ENCODE measurements around the gene PTGFRN. TPM values are rescaled to one million over a fixed set of nuclear protein-coding genes. Genes with fewer than 3 reads are reported as not detected.

Gene PTGFRN
- total RNA-seq, 2 experiments from 2014 or later = not detected

DNA sequence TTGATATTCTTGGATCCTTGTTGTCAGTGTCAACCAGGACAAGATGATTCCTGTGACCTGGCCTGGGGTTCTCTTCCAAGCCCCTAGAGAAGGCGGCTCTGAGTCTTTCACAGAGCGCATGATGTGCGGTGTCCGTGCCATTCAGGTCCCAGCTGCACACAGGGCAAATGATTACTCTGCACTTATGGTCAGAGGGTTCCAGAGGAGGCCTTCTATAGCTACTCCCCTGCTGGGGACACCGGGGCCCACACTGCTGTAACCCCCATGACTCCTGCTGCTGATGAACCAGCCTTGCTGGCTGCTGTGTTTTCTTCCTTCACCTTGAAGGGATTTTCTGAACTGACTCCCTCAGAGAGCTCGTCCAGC is 1.5 kb downstream of the PTGFRN start:
- Histone ChIP-seq H2AFZ (ENCODE audit: low read length) (no peak overlapping the region), H3K4me2 (ENCODE audit: low read length) (no peak overlapping the region), H3K9me3 (ENCODE audit: low read length) (no peaks in the 10 kb centered on the region), H3K27ac (ENCODE audit: low read depth, low read length, poor library complexity, severe bottlenecking) (no peak overlapping the region), H3K4me3 (ENCODE audit: low read depth, low read length, poor library complexity, severe bottlenecking) (no peak overlapping the region), H3K79me2 (ENCODE audit: insufficient read depth, low read depth, low read length) (no peaks in the 10 kb centered on the region), H3K9me2 (ENCODE audit: insufficient read depth, low read length) (no peaks in the 10 kb centered on the region), H3K4me1 (ENCODE audit: insufficient read depth, low read length, poor library complexity, severe bottlenecking) (no peaks in the 10 kb centered on the region), H3K36me3 (ENCODE audit: insufficient read depth, low read length) (no peaks in the 10 kb centered on the region), H4K20me1 (ENCODE audit: insufficient read depth, low read length) (no peaks in the 10 kb centered on the region)
- intact Hi-C loops (cut with micrococcal nuclease; ENCODE audit: unreplicated experiment) = no loop called here
- no peak for DNase-seq (ENCODE audit: low spot score)
- CTCF ChIA-PET (ENCODE audit: unreplicated experiment) = no interaction called here
- TF ChIP-seq, protein P1, sequence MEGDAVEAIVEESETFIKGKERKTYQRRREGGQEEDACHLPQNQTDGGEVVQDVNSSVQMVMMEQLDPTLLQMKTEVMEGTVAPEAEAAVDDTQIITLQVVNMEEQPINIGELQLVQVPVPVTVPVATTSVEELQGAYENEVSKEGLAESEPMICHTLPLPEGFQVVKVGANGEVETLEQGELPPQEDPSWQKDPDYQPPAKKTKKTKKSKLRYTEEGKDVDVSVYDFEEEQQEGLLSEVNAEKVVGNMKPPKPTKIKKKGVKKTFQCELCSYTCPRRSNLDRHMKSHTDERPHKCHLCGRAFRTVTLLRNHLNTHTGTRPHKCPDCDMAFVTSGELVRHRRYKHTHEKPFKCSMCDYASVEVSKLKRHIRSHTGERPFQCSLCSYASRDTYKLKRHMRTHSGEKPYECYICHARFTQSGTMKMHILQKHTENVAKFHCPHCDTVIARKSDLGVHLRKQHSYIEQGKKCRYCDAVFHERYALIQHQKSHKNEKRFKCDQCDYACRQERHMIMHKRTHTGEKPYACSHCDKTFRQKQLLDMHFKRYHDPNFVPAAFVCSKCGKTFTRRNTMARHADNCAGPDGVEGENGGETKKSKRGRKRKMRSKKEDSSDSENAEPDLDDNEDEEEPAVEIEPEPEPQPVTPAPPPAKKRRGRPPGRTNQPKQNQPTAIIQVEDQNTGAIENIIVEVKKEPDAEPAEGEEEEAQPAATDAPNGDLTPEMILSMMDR (conservative IDR thresholded peaks at IDR 0.05; ENCODE audit: low read length) = no peak
- TF ChIP-seq EZH2phosphoT487 (IDR thresholded peaks at IDR 0.05; ENCODE audit: borderline replicate concordance, low read depth, low read length) = no peak
- POLR2A ChIA-PET = no interaction called here
- no TSS peak for BruUV-seq (replicated peaks)

DNA sequence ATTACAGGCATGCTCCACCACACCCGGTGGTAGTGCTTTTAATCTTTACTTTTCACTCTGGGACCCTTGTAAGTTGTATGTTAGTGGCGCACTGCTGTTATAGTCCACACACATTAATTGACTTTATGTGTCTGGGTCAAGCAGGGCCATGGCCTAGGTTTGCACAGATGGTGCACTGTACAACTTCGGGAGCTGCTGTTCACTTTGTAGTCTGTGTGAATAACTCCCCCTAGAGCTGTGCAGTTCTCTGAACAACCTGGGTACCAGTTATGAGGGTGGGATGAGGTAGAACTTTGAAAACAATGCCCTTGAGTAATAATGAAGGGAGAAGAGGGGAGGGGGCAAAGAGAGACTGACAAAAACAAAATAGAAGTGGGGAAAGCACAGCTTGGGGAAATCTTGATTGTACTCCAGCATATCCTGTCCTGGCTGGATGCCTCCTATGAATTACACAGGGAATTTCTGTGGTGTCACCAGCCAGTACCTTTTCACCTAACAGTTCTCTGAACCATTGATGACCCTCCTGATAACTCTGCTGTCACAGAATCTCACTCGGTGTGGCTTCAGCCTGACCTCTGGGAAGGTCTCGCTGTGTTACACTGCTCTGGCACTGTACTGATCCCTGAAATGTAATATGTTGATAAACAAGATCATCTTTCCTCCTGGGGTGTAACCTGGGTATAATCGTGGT is 2.2 kb downstream of the PTGFRN start:
- intact Hi-C loops (cut with micrococcal nuclease; ENCODE audit: unreplicated experiment) = no loop called here
- H3K79me2 ChIP-seq (ENCODE audit: insufficient read depth, low read depth, low read length) = no peaks in the 10 kb centered on the region
- no peaks in the 10 kb centered on the region for H4K20me1 ChIP-seq (ENCODE audit: insufficient read depth, low read length)
- no peaks in the 10 kb centered on the region for H3K36me3 ChIP-seq (ENCODE audit: insufficient read depth, low read length)
- no peaks in the 10 kb centered on the region for H3K4me1 ChIP-seq (ENCODE audit: insufficient read depth, low read length, poor library complexity, severe bottlenecking)
- POLR2A ChIA-PET = no interaction called here
- CTCF ChIA-PET (ENCODE audit: unreplicated experiment) = no interaction called here
- H3K27ac ChIP-seq (ENCODE audit: low read depth, low read length, poor library complexity, severe bottlenecking) = no peak overlapping the region
- no peak overlapping the region for H2AFZ ChIP-seq (ENCODE audit: low read length)
- no peaks in the 10 kb centered on the region for H3K9me2 ChIP-seq (ENCODE audit: insufficient read depth, low read length)
- no peak overlapping the region for H3K4me2 ChIP-seq (ENCODE audit: low read length)
- no peaks in the 10 kb centered on the region for H3K9me3 ChIP-seq (ENCODE audit: low read length)
- no peak overlapping the region for H3K4me3 ChIP-seq (ENCODE audit: low read depth, low read length, poor library complexity, severe bottlenecking)
- no TSS peak for BruUV-seq (replicated peaks)
- no peak for DNase-seq (ENCODE audit: low spot score)
- TF ChIP-seq, protein P1 (conservative IDR thresholded peaks at IDR 0.05; ENCODE audit: low read length) = no peak
- no peak for TF ChIP-seq EZH2phosphoT487 (IDR thresholded peaks at IDR 0.05; ENCODE audit: borderline replicate concordance, low read depth, low read length)

DNA sequence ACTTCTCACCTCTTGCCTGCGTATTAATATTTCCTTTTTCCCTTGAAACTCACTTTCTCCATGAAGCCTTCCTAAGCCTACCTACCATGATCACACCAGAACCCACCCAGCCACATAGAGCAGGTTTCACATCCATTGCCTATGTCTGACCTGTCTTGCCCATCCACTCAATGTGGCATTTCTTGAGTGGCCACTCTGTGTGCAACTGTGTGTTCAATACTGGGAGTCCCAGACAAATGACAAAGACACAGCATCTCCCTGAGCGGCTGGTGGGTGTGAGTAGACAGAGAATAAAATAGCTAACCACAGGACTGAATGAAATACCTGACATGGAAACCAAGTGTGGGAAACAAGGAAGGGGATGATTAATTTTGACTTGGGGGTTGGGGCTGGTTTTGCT is 3.1 kb downstream of the PTGFRN start:
- H3K9me2 ChIP-seq (ENCODE audit: insufficient read depth, low read length) = no peaks in the 10 kb centered on the region
- no TSS peak for BruUV-seq (replicated peaks)
- ChIA-PET CTCF (ENCODE audit: unreplicated experiment) (no interaction called here), POLR2A (no interaction called here)
- H3K4me1 ChIP-seq (ENCODE audit: insufficient read depth, low read length, poor library complexity, severe bottlenecking) = no peaks in the 10 kb centered on the region
- no peak for TF ChIP-seq EZH2phosphoT487 (IDR thresholded peaks at IDR 0.05; ENCODE audit: borderline replicate concordance, low read depth, low read length)
- TF ChIP-seq, protein P1 (conservative IDR thresholded peaks at IDR 0.05; ENCODE audit: low read length) = no peak
- H4K20me1 ChIP-seq (ENCODE audit: insufficient read depth, low read length) = no peaks in the 10 kb centered on the region
- DNase-seq (ENCODE audit: low spot score) = no peak
- no peak overlapping the region for H3K4me2 ChIP-seq (ENCODE audit: low read length)
- no peak overlapping the region for H3K4me3 ChIP-seq (ENCODE audit: low read depth, low read length, poor library complexity, severe bottlenecking)
- no peaks in the 10 kb centered on the region for H3K36me3 ChIP-seq (ENCODE audit: insufficient read depth, low read length)
- H3K9me3 ChIP-seq (ENCODE audit: low read length) = no peaks in the 10 kb centered on the region
- intact Hi-C loops (cut with micrococcal nuclease; ENCODE audit: unreplicated experiment) = no loop called here
- H3K27ac ChIP-seq (ENCODE audit: low read depth, low read length, poor library complexity, severe bottlenecking) = no peak overlapping the region
- no peaks in the 10 kb centered on the region for H3K79me2 ChIP-seq (ENCODE audit: insufficient read depth, low read depth, low read length)
- no peak overlapping the region for H2AFZ ChIP-seq (ENCODE audit: low read length)
